HG03025 (cell line): ENCODE data around the gene ZG16B.

Source experiments
- ATAC-seq: cut with Tn5 transposase; IDR thresholded peaks from one replicate; pipeline ENCODE4 v1.9.1; 2021; ENCODE audit warnings: mild to moderate bottlenecking, moderate library complexity; ENCODE audit not compliant: unreplicated experiment, low FRiP score

ZG16B gene

DNA sequence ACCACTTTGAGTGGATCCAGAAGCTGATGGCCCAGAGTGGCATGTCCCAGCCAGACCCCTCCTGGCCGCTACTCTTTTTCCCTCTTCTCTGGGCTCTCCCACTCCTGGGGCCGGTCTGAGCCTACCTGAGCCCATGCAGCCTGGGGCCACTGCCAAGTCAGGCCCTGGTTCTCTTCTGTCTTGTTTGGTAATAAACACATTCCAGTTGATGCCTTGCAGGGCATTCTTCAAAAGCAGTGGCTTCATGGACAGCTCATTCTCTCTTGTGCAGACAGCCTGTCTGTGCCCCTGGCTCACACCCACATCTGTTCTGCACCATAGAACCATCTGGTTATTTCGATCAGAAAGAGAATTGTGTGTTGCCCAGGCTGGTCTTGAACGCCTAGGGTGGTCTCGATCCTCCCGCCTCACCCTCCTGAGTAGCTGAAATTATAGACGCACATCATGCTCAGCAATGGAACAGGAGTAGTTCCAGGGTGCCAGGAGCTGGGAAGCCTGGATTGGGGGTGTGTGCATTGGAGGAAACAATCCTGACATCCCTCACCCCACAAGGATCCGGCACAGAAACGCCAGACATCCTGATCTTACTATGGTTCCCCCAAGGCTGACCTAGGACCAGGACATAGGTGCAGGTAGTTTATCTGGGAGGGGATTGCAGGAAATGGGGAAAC is 8.5 kb upstream of the ZG16B start:
- ATAC-seq: no peak

DNA sequence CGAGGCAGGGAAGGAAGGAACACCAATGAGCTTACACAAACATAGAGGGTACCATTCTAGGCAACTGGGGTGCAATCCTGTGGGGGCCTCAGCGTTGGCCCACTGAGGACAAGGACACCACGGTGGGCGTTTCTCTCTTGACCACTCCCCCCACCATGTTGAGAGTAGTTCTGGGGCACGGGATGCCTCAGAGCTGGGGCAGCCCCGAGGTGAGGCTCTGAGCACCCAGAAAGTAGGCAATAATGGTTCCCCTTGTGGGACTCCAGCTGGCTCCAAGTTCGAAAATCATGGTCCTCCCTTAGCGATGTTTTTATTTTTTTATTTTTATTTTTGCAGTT is 8.0 kb upstream of the ZG16B start:
- no peak for ATAC-seq

DNA sequence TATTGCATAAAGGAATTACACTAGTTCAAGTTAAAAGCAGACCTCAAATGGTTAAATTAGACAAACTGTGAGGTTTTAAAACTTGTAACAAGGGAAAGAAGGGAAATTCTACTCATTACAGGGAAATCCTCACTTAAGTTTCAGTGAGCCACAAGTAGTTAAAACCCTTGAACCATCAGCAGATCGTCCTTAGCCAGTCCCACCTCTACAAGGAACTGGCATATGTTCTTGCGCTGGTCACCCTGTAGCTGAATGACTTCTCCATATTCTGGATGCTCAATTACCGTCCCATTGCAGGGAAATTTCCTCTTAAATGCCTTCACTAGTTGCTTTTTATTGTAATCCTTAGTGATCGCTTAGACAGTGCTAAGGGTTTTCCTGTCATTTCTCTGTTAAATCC is 7.6 kb upstream of the ZG16B start:
- no peak for ATAC-seq

DNA sequence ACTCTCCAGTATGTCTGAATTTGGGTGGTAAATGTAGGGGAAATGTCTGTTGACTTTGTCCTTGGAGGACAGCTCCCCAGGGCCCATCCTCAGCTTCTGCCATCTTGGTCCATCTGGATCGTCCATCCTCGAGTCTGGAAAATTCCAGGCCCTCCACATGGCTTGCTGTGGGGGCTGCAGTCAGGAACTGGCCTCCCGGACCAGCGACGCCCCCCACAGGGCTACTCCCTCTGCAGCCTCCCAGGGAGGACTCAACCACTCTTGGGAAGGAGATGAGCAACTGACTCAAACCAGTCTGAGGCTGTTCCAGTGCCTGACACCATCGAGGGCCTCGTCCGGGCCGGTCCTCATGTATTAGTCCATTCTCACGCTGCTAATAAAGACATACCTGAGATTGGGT is 5.5 kb upstream of the ZG16B start:
- no peak for ATAC-seq

DNA sequence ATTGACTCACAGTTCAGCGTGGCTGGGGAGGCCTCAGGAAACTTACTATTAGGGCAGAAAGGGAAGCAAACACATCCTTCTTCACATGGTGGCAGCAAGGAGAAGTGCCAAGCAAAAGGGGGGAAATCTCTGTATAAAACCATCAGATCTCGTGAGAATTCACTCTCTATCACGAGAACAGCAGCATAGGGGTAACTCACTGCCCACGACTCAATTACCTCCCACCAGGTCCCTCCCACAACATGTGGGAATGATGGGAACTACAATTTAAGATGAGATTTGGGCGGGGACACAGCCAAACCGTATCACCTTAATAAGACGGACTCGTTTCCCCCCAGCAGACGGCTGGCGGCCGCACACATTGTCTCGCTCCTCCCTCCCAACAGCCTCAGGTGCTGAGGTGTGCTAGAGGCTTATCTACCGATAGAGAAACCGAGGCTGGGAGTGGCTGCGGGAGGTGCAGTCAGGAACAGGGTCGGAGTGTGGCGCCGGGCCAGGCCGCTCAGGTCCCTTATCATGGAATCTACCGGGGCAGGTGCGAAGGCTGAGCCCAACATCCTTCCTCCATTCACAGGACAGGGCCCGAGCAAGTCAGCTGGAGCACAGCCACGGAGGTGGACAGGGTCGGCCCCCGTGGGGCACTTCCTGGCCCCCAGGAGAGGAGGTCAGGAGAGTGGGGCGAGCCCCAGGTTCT is 4.9 kb upstream of the ZG16B start:
- ATAC-seq: no peak

DNA sequence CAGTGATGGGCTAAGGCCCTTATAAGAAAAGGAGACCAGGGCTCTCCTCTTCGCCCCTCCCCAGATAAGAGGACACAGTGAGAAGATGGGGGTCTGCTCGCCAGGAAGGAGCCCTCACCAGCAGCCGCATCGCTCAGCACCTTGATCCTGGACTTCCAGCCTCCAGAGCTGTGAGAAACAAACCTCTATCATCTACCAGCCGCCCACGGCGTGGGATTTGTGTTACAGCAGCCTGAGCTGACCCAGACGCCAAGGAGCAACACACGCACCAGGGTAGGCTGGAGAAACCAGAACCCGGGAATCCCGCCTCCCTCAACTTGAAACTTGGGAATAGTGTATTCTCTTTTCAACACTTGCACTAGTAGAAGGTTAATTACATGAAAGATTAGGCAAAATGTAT is 4.2 kb upstream of the ZG16B start:
- ATAC-seq: no peak

DNA sequence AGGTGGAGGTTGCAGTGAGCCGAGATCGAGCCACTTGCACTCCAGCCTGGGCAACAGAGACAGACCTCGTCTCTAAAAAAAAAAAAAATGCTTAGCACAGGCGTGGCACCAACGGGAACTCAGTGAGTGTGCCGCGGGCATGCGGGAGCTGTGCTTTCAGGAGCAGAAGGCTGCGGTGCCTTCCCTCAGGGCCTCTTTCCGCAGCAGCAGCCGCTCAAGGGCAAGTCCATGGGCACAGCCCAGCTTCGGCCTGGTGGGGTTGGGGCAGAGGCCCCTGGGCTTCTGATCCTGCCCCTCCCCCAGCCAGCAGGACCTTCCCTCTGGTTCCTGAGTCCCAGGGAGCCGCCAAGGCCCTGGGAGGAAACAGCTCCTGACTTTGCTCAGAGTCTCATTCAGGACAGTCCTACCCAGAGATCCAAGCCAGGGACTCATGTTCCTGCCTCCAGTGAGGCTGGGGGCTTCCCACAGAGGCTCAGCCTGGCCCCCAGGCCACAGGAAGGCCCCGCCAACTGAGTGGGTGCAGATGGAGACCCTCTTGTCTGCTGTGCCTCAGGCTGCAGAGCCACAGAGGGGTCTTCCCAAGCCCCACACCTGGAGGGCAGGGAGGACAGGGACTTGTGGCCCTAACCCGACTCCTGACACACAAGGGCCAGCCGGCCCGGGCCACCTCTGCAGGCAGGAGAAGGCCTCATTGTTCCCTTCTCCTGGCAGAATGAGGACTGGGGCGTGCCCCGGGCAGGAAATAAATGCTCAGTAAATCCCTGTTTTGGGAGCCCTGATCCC is 3.3 kb upstream of the ZG16B start:
- ATAC-seq: no peak

DNA sequence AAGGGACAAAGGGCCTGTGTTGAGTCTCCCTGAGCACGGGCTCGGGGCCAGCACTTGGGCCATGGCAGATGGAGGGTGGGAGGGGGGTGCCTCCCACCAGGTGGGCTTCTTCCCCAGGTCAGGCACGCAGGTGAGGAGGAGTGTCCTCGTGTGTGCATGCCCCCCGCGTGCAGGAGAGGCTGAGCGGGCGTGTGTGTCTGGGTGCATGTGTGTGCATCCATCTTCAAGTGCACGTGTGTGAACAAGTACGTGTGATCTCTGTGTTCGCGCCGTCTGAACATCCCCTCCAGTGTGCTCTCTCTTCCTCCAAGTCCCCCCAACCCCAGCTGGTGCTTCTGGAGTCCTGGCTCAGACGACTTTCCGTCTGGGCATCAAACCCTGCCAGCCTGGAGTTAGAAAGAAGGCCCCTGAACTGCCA is 2.7 kb upstream of the ZG16B start:
- no peak for ATAC-seq

DNA sequence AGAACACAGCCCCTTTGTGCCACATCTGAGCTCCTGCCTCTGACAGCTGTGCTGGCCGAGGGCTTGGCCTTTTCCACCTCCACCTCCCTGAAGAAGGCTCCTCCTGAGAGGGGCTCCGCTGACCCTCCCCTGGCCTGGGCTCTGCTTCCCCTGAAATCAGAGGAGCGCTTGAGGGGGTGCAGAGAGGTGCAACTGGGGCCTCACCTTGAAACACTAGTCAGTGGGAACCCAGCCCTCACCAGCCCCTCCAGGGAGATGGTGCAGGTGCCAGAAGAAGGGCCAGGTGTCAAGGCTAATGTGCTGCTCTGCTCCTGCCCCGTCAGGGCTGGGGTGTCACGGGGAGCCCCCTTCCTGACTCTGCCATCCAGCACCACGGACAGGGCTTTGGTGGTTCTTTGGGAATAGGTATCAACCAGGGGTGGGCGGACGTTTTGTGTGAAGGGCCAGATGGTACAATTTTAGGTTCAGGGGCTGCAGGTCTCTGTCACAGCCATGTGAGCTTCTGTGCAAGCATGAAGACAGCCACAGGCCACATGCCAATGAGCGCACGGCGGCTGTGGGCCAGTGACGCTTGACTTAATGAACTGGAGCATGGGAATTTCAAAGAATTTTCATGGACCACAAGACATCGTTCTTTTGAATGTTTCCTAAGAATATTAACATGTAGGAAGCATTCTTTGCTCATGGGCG is 2.1 kb upstream of the ZG16B start:
- ATAC-seq: no peak

DNA sequence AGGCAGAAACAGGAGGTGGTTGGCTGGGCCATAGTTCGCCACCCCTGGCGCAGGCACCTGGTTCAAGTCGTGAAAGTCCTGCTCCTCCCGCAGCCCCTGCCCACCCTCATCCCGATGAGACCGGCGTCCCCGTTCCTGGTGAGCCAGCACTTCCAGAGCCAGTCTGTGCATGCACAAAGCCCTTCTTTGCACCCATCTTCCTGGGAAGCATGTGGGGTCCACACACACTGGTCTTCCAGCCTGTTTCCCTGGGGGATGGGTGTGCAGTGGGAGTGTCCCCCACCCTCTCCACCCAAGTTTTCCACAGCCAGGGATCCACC is 1.6 kb upstream of the ZG16B start:
- ATAC-seq: no peak

DNA sequence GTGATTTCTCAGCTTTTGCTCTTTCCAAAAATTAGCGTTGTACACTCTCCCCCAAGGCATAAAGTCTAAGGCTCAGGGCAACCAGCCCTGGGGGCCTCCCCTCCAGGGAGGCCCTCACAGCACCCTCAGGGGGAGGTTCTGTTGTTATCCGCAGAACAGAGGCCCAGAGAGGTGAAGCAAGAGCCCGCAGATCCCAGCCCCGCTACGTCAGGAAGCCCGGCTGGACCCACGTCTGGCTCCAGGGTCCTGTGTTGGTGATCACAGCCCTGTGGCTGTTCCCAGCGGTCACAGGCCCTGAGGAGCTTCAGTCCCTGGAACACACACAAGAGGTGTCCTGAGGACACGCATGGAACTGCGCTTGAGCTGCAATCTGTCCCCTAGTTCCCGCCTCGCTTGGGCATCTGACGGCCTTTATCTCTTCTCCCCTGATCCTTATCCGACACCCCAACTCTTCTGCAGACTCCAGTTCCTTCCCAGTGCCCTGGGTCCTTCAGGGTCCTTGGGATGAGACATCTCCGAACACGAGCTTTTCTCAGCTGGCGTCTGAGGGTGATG is 1.1 kb upstream of the ZG16B start:
- no peak for ATAC-seq

DNA sequence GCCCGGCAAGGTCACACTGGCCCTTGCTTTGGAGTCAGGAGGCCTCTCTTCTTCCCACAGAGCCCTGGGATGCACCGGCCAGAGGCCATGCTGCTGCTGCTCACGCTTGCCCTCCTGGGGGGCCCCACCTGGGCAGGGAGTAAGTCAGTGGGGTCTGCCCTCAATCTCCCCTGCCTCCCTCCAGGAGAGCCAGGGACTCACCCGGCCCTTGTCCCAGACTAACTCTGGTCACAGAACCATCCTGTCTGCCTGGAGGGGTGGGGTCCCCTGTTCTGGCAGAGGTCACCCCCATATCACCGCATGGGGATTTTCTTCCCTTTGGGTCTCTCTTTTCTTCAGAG is 222 bp downstream of the ZG16B start:
- no peak for ATAC-seq

DNA sequence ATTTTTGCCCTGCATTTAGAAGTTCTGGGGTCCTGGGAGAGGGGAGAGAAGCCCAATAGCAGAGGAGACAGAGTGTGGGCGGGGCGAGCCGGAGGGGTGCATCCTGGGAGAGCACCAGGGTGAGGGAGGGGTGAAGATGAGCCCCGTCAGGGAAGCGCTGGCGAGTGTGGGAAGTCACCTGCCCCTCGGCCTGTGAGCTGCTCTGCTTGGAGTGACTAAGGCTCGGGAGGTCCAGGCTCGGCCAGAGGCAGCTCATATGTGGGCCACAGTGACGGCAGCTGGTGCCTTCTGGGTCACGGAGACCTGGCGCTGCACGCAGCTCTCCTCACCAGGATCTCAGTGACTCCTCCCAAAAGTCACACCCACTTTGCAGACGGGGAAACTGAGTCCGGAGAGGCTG is 1.1 kb downstream of the ZG16B start:
- ATAC-seq: no peak

DNA sequence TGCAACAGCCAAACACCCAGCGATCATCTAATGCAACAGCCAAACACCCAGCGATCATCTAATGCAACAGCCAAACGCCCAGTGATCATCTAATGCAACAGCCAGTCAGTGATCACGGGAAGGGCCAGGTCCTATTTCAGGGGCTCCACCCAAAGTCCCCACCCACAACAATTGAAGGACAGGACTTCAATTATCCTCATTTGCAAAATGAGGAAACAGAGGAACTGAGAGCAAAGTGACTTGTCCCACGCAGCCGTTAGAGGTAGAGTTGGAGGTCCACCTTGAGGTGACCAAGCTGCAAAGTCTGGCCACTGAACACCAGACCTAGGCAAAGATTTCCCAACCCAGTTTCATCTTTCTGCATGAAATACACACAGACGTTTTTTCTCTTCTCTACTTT is 3.7 kb downstream of the ZG16B start:
- ATAC-seq: no peak

DNA sequence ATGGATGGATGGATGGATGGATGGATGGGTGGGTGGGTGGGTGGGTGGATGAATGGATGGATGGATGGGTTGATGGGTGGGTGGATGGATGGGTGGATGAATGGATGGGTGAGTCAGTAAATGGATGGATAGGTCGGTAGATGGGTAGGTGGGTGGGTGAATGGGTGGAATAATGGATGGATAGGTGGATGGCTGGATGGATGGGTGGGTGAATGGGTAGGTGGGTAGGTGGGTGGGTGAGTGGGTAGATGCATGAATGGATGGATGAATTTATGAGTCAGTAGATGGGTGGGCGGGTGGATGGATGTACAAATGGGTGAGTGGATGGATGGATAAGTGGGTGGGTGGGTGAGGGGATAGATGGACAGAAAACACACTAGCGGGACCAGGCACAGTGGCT is 4.9 kb downstream of the ZG16B start:
- no peak for ATAC-seq

DNA sequence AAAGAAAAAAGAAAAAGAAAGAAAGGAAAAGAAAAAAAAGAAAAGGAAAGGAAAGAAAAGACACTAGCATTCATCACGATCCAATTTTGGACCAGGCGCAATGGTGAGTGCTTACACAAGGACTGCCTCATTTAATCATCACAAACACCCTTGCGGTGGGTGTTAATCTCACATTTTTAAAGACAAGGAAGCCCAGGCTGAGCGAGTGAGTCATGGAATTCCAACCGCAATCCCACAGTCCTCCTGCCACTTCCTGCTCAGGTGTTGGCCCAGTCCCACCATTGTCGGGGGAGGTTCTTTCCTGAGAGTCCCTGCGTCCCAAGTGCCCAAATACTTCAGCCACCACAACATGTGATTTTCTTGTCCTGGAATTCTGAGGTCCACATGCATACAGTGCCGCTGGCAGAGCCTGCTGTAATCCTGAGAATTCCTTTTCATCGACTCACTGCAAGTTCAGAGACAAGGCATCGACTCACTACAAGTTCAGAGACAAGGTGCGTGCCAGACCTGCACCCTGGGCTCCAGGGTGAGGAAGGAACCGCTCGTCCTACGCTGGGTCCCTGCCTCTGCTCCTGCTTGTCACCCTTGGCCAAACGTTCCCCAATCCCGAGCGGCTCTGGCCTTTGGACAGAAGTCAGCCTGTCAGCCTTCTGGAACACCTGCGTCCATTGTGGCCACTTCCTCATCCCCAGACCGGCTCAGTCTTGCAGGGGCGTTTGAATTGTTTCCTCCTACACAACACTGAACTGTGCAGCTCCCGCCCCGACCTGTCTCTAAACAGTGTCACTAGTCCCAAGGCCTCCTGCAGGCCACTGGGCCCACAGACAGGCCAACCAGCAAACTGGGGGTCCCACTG is 5.8 kb downstream of the ZG16B start:
- ATAC-seq: no peak

DNA sequence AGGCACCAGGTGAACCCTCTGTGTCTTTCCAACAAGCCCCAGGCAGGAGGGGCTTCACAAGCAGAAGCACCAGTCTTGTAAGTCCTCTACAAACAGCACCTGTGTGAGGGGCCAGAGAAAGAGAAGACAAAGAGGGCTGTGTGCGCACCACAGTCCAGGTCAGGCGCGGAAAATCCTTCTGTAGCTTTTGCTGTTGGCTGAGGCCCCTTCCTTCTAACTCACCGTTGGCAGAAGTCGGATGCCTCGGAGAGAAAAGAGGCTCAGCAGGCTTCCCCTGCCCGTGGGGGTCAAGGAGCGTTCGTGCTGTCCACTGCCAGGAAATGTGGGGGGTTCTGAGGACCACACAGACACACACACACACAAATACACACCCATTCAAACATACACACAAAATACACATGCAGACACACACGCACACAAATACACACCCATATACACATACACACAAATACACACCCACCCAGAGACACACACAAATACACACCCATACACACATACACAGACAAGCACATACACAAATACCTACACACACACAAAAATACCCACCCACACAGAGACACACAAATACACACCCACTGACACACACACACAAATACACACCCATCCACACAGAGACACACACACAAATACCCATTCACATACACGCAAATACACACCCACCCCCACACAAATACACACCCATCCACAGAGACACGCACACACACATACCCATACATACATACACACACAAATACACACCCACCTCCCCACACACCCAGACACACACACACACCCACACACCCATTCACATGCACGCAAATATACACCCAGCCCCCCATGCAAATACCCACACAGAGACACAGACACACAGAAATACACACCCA is 6.8 kb downstream of the ZG16B start:
- no peak for ATAC-seq

DNA sequence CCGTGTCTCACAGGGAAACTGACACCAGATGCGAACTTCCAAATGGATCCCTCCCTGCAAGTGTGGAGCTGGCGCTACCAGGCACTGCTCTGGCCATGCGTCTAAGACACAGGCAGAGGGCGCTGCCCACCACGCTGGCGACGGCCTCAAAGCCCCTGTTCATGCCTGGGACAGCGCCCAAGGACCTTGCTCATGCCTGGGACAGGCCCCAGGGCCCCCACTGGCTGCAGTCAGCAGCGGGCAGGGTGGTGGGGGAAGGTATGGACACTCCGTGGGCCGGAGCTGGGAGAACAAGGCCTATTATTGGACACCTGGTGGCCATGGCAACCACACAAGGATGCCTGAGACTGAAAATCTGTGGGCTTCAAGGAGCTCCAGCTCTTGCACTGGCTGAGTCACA is 8.8 kb downstream of the ZG16B start:
- no peak for ATAC-seq

DNA sequence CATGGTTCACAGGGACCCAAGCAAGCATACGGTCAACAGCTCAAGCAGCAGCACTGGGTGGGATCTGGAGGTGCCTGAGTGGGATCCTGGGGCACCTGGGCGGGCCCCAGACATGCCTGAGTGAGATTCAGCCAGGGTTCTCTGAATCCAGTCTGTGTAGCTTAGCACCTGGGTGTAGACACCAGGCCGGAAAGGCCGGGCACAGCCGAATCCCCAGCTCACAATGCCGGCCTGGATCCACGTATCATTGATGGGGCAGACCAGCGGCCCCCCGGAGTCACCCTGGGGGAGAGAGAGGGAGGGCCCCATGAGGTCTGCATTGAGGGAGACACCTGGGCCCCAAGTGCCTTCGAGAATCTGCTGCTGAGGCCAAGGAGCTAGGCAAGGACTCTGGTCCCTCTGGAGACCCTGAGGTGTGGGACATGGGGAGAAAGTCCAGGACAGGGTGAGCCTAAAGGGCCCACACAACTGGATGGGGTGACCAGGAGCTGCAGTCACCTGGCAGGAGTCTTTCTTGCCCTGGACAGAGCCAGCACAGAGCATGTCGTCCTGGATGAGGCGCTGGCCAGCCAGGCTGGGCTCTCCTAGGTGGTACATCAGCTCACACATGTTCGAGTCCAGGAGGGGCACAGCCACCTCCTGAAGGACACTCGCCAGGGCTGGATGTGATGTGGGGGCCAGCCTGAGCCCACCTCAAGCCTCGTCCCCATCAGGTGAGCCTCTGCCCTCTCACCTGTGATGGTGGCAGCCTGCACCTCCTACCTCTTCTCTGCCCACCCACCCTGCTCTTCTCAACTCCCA is 9.7 kb downstream of the ZG16B start:
- ATAC-seq: no peak
